IMR-90 (cell line): ENCODE data around the gene KRT72. TPM values are rescaled to one million over a fixed set of nuclear protein-coding genes. Genes with fewer than 3 reads are reported as not detected.

Source experiments
- ATAC-seq: fragments of 200-7000 bp; cut with Tn5 transposase; 2 replicates; pipeline ENCODE4 v1.9.1; 2020; ENCODE audit warnings: low read depth, mild to moderate bottlenecking, moderate library complexity
- BruUV-seq: library from RNA; stranded (reverse); fragments of 400-500 nt; replicated peaks from 2 replicates; lab custom pipeline; 2021; lab: Mats Ljungman, UMichigan
- CTCF ChIA-PET: fragments of 300-600 bp; formaldehyde crosslinking; extraction: SDS; loops from one replicate; lab custom pipeline; 2021; ENCODE audit warnings: antibody characterized with exemption; lab: Yijun Ruan, JAX
- POLR2A ChIA-PET: fragments of 300-600 bp; sonication (Branson Sonifier 250); formaldehyde crosslinking; loops from one replicate; lab custom pipeline; 2022; ENCODE audit warnings: antibody characterized with exemption; ENCODE audit not compliant: unreplicated experiment; lab: Charles Lee
- DNase-seq: peaks from one replicate; pipeline ENCODE4 v3.0.0; 2013
- H2AFZ ChIP-seq: replicated peaks from 2 replicates; pipeline ENCODE3; 2013; ENCODE audit warnings: low read length, mild to moderate bottlenecking; ENCODE audit not compliant: poor library complexity
- H2AK5ac ChIP-seq: 2 replicates; pipeline ENCODE4 v1.6.1; 2013; ENCODE audit warnings: low read depth, low read length, inconsistent platforms
- H2AK9ac ChIP-seq: replicated peaks from 2 replicates; pipeline ENCODE3; 2013; ENCODE audit warnings: mild to moderate bottlenecking, low read depth, low read length, moderate library complexity; ENCODE audit not compliant: poor library complexity
- H2BK120ac ChIP-seq: 2 replicates; pipeline ENCODE4 v1.6.1; 2013; ENCODE audit warnings: low read depth, low read length, inconsistent platforms
- H2BK15ac ChIP-seq: 3 replicates; pipeline ENCODE4 v1.6.1; 2013; ENCODE audit warnings: low read depth, low read length, inconsistent platforms
- H2BK20ac ChIP-seq: 2 replicates; pipeline ENCODE4 v1.6.1; 2013; ENCODE audit warnings: low read depth, mild to moderate bottlenecking, inconsistent platforms, low read length, moderate library complexity
- H2BK5ac ChIP-seq: 2 replicates; pipeline ENCODE4 v1.6.1; 2013; ENCODE audit warnings: mild to moderate bottlenecking, low read depth, low read length, inconsistent platforms; ENCODE audit not compliant: poor library complexity, severe bottlenecking
- H3K14ac ChIP-seq: replicated peaks from 2 replicates; pipeline ENCODE4 v1.6.1; 2013; ENCODE audit warnings: low read depth, low read length, inconsistent platforms
- H3K18ac ChIP-seq: 2 replicates; pipeline ENCODE4 v1.6.1; 2013; ENCODE audit warnings: low read depth, low read length, control low read depth
- H3K23ac ChIP-seq: 2 replicates; pipeline ENCODE4 v1.6.1; 2013; ENCODE audit warnings: low read depth, low read length, inconsistent platforms
- H3K27ac ChIP-seq: 2 replicates; pipeline ENCODE4 v1.5.1; 2013; ENCODE audit warnings: mild to moderate bottlenecking, control low read depth, low read length; ENCODE audit not compliant: insufficient read depth
- H3K27me3 ChIP-seq: 2 replicates; pipeline ENCODE4 v1.6.1; 2013; ENCODE audit warnings: low read length; ENCODE audit not compliant: control insufficient read depth, insufficient read depth
- H3K36me3 ChIP-seq: 2 replicates; pipeline ENCODE4 v1.6.1; 2013; ENCODE audit warnings: low read length, mixed read lengths; ENCODE audit not compliant: control insufficient read depth, insufficient read depth
- H3K4ac ChIP-seq: 2 replicates; pipeline ENCODE4 v1.6.1; 2013; ENCODE audit warnings: low read depth, low read length, inconsistent platforms
- H3K4me1 ChIP-seq: 2 replicates; pipeline ENCODE4 v1.6.1; 2013; ENCODE audit warnings: low read length, mixed read lengths; ENCODE audit not compliant: control insufficient read depth, insufficient read depth
- H3K4me2 ChIP-seq: 2 replicates; pipeline ENCODE4 v1.6.1; 2013; ENCODE audit warnings: low read depth, mild to moderate bottlenecking, control low read depth, low read length, moderate library complexity
- H3K4me3 ChIP-seq: 2 replicates; pipeline ENCODE4 v1.5.1; 2013; ENCODE audit warnings: low read depth, mild to moderate bottlenecking, control low read depth, low read length, moderate library complexity; ENCODE audit not compliant: insufficient read depth
- H3K56ac ChIP-seq: 2 replicates; pipeline ENCODE4 v1.6.1; 2013; ENCODE audit warnings: low read length, inconsistent platforms; ENCODE audit not compliant: insufficient read depth; ENCODE audit errors: extremely low read depth
- H3K79me1 ChIP-seq, 2 experiments: 2 replicates each; pipeline ENCODE4 v1.6.1; 2013; ENCODE audit warnings: low read length in 2 of 2, inconsistent platforms in 1 of 2, low read depth in 1 of 2
- H3K9ac ChIP-seq: 2 replicates; pipeline ENCODE4 v1.6.1; 2013; ENCODE audit warnings: low read depth, low read length, control low read depth
- H3K9me1 ChIP-seq: 2 replicates; pipeline ENCODE4 v1.6.1; 2013; ENCODE audit warnings: low read length, inconsistent platforms; ENCODE audit not compliant: insufficient read depth
- H3K9me3 ChIP-seq: 2 replicates; pipeline ENCODE4 v1.6.1; 2013; ENCODE audit warnings: low read length; ENCODE audit not compliant: control insufficient read depth, insufficient read depth
- H4K20me1 ChIP-seq: 2 replicates; pipeline ENCODE4 v1.6.1; 2013; ENCODE audit warnings: low read length, inconsistent platforms; ENCODE audit not compliant: insufficient read depth
- H4K5ac ChIP-seq: 2 replicates; pipeline ENCODE4 v1.6.1; 2013; ENCODE audit warnings: mild to moderate bottlenecking, low read depth, low read length, control low read depth
- H4K8ac ChIP-seq, 2 experiments: 2 replicates each; pipeline ENCODE4 v1.6.1; 2013; ENCODE audit warnings: low read depth in 2 of 2, low read length in 2 of 2, control low read depth in 1 of 2, inconsistent platforms in 1 of 2
- H4K91ac ChIP-seq: 2 replicates; pipeline ENCODE4 v1.6.1; 2013; ENCODE audit warnings: low read depth, low read length, inconsistent platforms; ENCODE audit not compliant: insufficient read depth
- BHLHE40 ChIP-seq: fragments of 150-350 bp; IDR thresholded peaks from 2 replicates; pipeline ENCODE4 v1.6.1; 2016; ENCODE audit warnings: mild to moderate bottlenecking, low read depth, low read length
- CEBPB ChIP-seq: IDR thresholded peaks from 2 replicates; pipeline ENCODE4 v1.6.1; 2012; ENCODE audit warnings: low read depth, low read length, improper control_type of control experiment
- CHD1 ChIP-seq: IDR thresholded peaks from 2 replicates; pipeline ENCODE4 v1.6.1; 2012; ENCODE audit warnings: low read depth, low read length, improper control_type of control experiment
- CTCF ChIP-seq: conservative IDR thresholded peaks from 2 replicates; pipeline ENCODE4 v1.5.1; 2012; ENCODE audit warnings: mild to moderate bottlenecking, low read depth, low read length, improper control_type of control experiment
- ELK1 ChIP-seq: fragments of 150-350 bp; IDR thresholded peaks from 2 replicates; pipeline ENCODE4 v1.6.1; 2016; ENCODE audit warnings: low read depth, mild to moderate bottlenecking, low read length, moderate library complexity, borderline replicate concordance
- FOS ChIP-seq: fragments of 150-350 bp; IDR thresholded peaks from 2 replicates; pipeline ENCODE4 v1.6.1; 2016; ENCODE audit warnings: low read depth, low read length
- MAFK ChIP-seq: IDR thresholded peaks from 2 replicates; pipeline ENCODE4 v1.6.1; 2012; ENCODE audit warnings: low read depth, low read length, improper control_type of control experiment
- MAZ ChIP-seq: IDR thresholded peaks from 2 replicates; pipeline ENCODE4 v1.6.1; 2012; ENCODE audit warnings: low read depth, mild to moderate bottlenecking, low read length, improper control_type of control experiment, moderate library complexity, borderline replicate concordance
- MXI1 ChIP-seq: IDR thresholded peaks from 2 replicates; pipeline ENCODE4 v1.6.1; 2012; ENCODE audit warnings: low read depth, mild to moderate bottlenecking, low read length, moderate library complexity, borderline replicate concordance
- NFE2L2 ChIP-seq: fragments of 150-350 bp; IDR thresholded peaks from 2 replicates; pipeline ENCODE4 v1.6.1; 2016; ENCODE audit warnings: low read depth, mild to moderate bottlenecking, low read length
- POLR2A ChIP-seq: IDR thresholded peaks from 2 replicates; pipeline ENCODE4 v1.6.1; 2012; ENCODE audit warnings: mild to moderate bottlenecking, low read depth, low read length
- RAD21 ChIP-seq: IDR thresholded peaks from 2 replicates; pipeline ENCODE4 v1.6.1; 2012; ENCODE audit warnings: low read length, improper control_type of control experiment
- RCOR1 ChIP-seq: IDR thresholded peaks from 2 replicates; pipeline ENCODE4 v1.6.1; 2012; ENCODE audit warnings: mild to moderate bottlenecking, low read length, improper control_type of control experiment; ENCODE audit not compliant: insufficient replicate concordance
- RFX5 ChIP-seq: IDR thresholded peaks from 2 replicates; pipeline ENCODE4 v1.8.0; 2012; ENCODE audit warnings: low read depth, mild to moderate bottlenecking, low read length, moderate library complexity
- SMC3 ChIP-seq: fragments of 150-350 bp; IDR thresholded peaks from 2 replicates; pipeline ENCODE4 v1.6.1; 2016; ENCODE audit warnings: low read depth, mild to moderate bottlenecking, antibody characterized with exemption, low read length, moderate library complexity
- USF2 ChIP-seq: fragments of 150-350 bp; IDR thresholded peaks from 2 replicates; pipeline ENCODE4 v1.6.1; 2017; ENCODE audit warnings: mild to moderate bottlenecking, antibody characterized with exemption, low read length, low read depth
- WGBS, 2 experiments: methylation state at CpG; one replicate each; pipeline versions ENCODE4 v1.1.5 to v1.1.7; 2013; ENCODE audit warnings: missing lambda C conversion rate in 2 of 2; ENCODE audit not compliant: insufficient read length in 1 of 2; ENCODE audit errors: extremely low coverage in 2 of 2; 5-methylcytosine and 5-hydroxymethylcytosine counted together
- dilution Hi-C: fragments of 300-500 bp; cut with HindIII; formaldehyde crosslinking; loops from one replicate; pipeline ENCODE4 v1.14.3; 2018; ENCODE audit warnings: low sequenced_read_pairs; ENCODE audit not compliant: unreplicated experiment
- in situ Hi-C: fragments of 300-500 bp; cut with MboI; formaldehyde crosslinking; loops from 3 replicates; pipeline ENCODE4 v1.14.3; 2019; ENCODE audit warnings: low sequenced_read_pairs, inconsistent platforms, mixed read lengths
- intact Hi-C: fragments of 100-400 bp; cut with micrococcal nuclease; formaldehyde crosslinking; loops from 2 replicates; pipeline ENCODE4 v1.10.0; 2022
- polyA plus RNA-seq, 3 experiments: library from polyadenylated mRNA; depleted of rRNA; stranded (reverse); fragments of >200 nt; gene quantifications; 2 replicates each; pipeline ENCODE4 v1.2.3, GENCODE V29; 2012; ENCODE audit warnings: low replicate concordance in 1 of 3
- total RNA-seq: library from RNA; depleted of rRNA; stranded (reverse); fragments of >200 nt; gene quantifications from 2 replicates; pipeline ENCODE4 v1.2.3, GENCODE V29; 2012

The KRT72 gene
- total and polyA plus RNA-seq, 2 of the 4 experiments (the other 2 are of a cell fraction), result not detected

- ATAC-seq (no peak), DNase-seq (no peak)
- Histone ChIP-seq H4K5ac (no peak overlapping the region), H4K20me1 (no peaks in the 10 kb centered on the region), H3K27ac (no peak overlapping the region), H2BK120ac (no peak overlapping the region), H2BK5ac (no peak overlapping the region), H2AK9ac (no peak overlapping the region), H3K4ac (no peak overlapping the region), H4K91ac (no peak overlapping the region), H3K18ac (no peak overlapping the region), H3K4me1 (no peaks in the 10 kb centered on the region), H2BK15ac (no peak overlapping the region), H3K36me3 (no peaks in the 10 kb centered on the region), H3K9me1 (no peaks in the 10 kb centered on the region; the same call in 1 of the 2 replicates), H3K4me3 (no peak overlapping the region), H2AK5ac (no peak overlapping the region), H3K56ac (no peak overlapping the region), H3K9me3 (no peaks in the 10 kb centered on the region), H3K79me1 (no peaks in the 10 kb centered on the region), H3K9ac (no peak overlapping the region), H3K14ac (no peak overlapping the region), H3K4me2 (no peak overlapping the region), H2AFZ (no peak overlapping the region), H2BK20ac (no peak overlapping the region), H4K8ac (no peak overlapping the region), H3K23ac (no peak overlapping the region), H3K27me3 (peaks cover 8% of the 10 kb centered on the region)
- in situ Hi-C loops (no loop called here), dilution Hi-C loops (no loop called here), intact Hi-C loops (no loop called here)
- ChIA-PET POLR2A (no interaction called here), CTCF (no interaction called here)
- BruUV-seq, result no TSS peak
- 60% methylated on average over 4 of the region's 7 CpGs; no CpG with 5 or more reads in 1 of the 2 experiments for WGBS, 2 experiments
- TF ChIP-seq MAZ, result no peak
- no peak for TF ChIP-seq CEBPB
- TF ChIP-seq MXI1, result no peak
- TF ChIP-seq CHD1, result no peak
- no peak for TF ChIP-seq RCOR1
- TF ChIP-seq CTCF, result no peak
- no peak for TF ChIP-seq RFX5
- no peak for TF ChIP-seq SMC3
- TF ChIP-seq RAD21, result no peak
- no peak for TF ChIP-seq FOS
- no peak for TF ChIP-seq POLR2A
- no peak for TF ChIP-seq MAFK
- TF ChIP-seq ELK1, result no peak
- no peak for TF ChIP-seq NFE2L2
- TF ChIP-seq USF2, result no peak
- no peak for TF ChIP-seq BHLHE40
Observed at GRCh38 chr12:52540531-52540930, 60.7 kb downstream of the KRT72 start.
